ENCODE data around the gene RBFOX2. TPM values are rescaled to one million over a fixed set of nuclear protein-coding genes. Genes with fewer than 3 reads are reported as not detected.

The RBFOX2 gene
- total and polyA plus RNA-seq, 3 experiments from 2014 or later: 0.86 to 7.1 (median 6.1) TPM

DNA sequence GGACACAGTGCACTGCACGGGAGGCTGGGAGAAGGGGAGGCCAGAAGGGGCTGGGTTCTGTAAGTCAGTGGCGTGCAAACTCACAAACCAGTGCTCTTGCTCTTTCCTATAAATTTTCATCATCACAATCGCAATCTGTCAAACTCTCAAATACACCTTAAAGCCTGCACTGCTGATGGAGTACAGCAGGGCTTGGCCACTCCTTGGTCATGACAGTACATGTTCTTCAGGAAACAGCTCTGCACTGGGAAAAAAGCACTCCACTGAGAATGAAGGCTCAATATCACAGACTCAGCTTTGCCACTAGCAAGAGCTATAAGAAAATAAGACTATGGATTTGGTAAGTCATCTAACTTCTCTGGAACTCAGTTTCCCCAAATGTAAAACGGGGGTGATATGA, 111.0 kb downstream of the RBFOX2 start:
- Histone ChIP-seq H3K9me3 (ENCODE audit: low read length) (no peaks in the 10 kb centered on the region), H3K36me3 (ENCODE audit: insufficient read depth, low read length) (no peaks in the 10 kb centered on the region), H3K4me1 (ENCODE audit: insufficient read depth, low read length) (no peaks in the 10 kb centered on the region)

DNA sequence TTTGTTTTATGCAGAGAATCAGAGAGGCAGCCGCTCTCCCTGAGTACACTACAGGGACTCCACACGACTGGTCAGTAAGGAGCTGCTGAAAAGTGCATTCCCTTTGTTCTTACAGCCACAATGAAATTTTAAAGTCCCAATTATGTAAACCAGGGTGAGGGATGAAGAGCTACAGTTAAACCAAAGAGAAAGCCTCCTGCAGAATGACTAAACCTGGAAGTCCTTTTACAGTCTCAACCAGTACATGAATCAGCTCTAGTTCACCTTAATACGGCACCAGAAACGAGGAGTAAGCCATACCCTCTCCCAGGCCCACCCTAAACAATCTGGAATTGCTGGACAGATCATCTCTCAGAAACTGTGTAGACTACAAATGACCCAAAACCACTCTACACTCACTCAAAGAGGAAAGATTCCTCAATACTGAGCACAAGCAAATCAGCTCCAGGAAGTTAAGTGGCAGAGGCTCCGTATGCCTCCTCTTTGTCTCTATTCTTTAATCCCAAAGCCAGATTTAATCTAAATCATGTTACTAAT, 113.1 kb downstream of the RBFOX2 start:
- ChIA-PET CTCF (no interaction called here), POLR2A (no interaction called here)
- DNase-seq: no peak
- Mint-ChIP-seq H3K27ac (peak overlapping the region in 1 of 8 donors; percentile 4), H3K4me3 (no peak overlapping the region), H3K27me3 (peaks cover 2 to 27% of the 10 kb centered on the region in 2 donors), H3K36me3 (no peaks in the 10 kb centered on the region), H3K4me1 (peaks cover 0 to 8% (median 0%) of the 10 kb centered on the region in 3 donors), H3K9me3 (no peaks in the 10 kb centered on the region)
- no peaks in the 10 kb centered on the region for H3K4me1 ChIP-seq (ENCODE audit: insufficient read depth, low read length)
- no peaks in the 10 kb centered on the region for H3K9me3 ChIP-seq (ENCODE audit: low read length)
- H3K4me3 ChIP-seq (ENCODE audit: low read length): no peak overlapping the region
- H3K27ac ChIP-seq (ENCODE audit: low read depth, low read length): no peak overlapping the region
- no peaks in the 10 kb centered on the region for H3K27me3 ChIP-seq (ENCODE audit: insufficient read depth, low read length, poor library complexity, severe bottlenecking)
- no peaks in the 10 kb centered on the region for H3K36me3 ChIP-seq (ENCODE audit: insufficient read depth, low read length)

More for the DNA sequence above, 111.0 kb downstream of the RBFOX2 start:
- no peak overlapping the region for H3K4me3 ChIP-seq (ENCODE audit: low read length)
- Mint-ChIP-seq H3K4me3 (no peak overlapping the region), H3K27ac (no peak overlapping the region), H3K27me3 (peaks cover 2 to 27% of the 10 kb centered on the region in 2 donors), H3K36me3 (no peaks in the 10 kb centered on the region), H3K4me1 (peaks cover 0 to 8% (median 0%) of the 10 kb centered on the region in 3 donors), H3K9me3 (no peaks in the 10 kb centered on the region)
- POLR2A ChIA-PET: no interaction called here
- no peak overlapping the region for H3K27ac ChIP-seq (ENCODE audit: low read depth, low read length)
- no peak for DNase-seq
- H3K27me3 ChIP-seq (ENCODE audit: insufficient read depth, low read length, poor library complexity, severe bottlenecking): no peaks in the 10 kb centered on the region
- CTCF ChIA-PET: no interaction called here

DNA sequence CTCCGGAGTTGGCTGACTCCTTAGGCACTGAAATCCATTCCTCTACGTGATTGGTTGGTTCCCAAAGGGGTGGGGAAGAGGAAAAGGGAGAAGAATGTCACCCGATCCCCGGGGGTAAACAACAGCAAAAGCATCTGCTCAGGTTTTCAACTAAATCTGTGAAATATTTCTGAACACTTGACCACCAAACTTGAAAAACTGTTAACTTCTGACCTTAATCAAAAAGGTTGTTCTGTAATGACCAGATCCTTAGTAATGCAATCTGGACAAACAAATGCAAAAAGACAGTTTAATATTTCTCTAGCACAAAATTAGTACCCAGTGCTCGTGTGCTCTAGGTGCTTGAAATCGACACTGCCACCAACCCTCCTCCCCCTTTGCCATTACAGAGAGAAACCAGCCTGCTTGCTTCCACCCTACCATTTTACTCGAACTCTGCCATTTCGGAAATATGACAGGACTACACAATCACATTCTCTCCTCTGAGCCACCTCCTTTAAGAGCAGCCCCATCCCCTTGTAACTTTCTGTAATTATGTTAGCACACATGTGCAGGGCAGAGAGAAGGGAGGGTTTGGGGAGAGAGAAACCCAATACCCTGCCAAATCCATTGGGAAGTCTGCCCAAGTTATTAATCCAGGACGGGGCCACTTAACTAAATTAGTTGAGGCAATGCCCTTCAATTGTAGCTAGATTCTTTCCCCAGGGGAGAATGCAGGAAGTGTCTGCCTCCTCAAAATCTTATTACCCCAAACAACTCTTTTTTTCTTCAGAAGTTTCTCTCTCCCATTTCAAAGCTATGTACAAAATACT, 113.8 kb downstream of the RBFOX2 start:
- Mint-ChIP-seq H3K27ac (peak overlapping the region in 2 of 8 donors; percentile 35 to 38), H3K9me3 (no peaks in the 10 kb centered on the region), H3K4me3 (peak overlapping the region in 1 of 7 donors; percentile 11), H3K36me3 (no peaks in the 10 kb centered on the region), H3K27me3 (peaks cover 2 to 32% of the 10 kb centered on the region in 2 donors), H3K4me1 (peaks cover 0 to 8% (median 0%) of the 10 kb centered on the region in 3 donors)
- Histone ChIP-seq H3K36me3 (ENCODE audit: insufficient read depth, low read length) (no peaks in the 10 kb centered on the region), H3K4me3 (ENCODE audit: low read length) (no peak overlapping the region), H3K27me3 (ENCODE audit: insufficient read depth, low read length, poor library complexity, severe bottlenecking) (no peaks in the 10 kb centered on the region), H3K27ac (ENCODE audit: low read depth, low read length) (no peak overlapping the region), H3K4me1 (ENCODE audit: insufficient read depth, low read length) (no peaks in the 10 kb centered on the region), H3K9me3 (ENCODE audit: low read length) (no peaks in the 10 kb centered on the region)
- CTCF ChIA-PET: no interaction called here
- POLR2A ChIA-PET: no interaction called here
- no peak for DNase-seq

- Histone ChIP-seq H3K4me3 (ENCODE audit: low read length) (no peak overlapping the region), H3K36me3 (ENCODE audit: insufficient read depth, low read length) (no peaks in the 10 kb centered on the region), H3K27ac (ENCODE audit: low read depth, low read length) (no peak overlapping the region), H3K4me1 (ENCODE audit: insufficient read depth, low read length) (no peaks in the 10 kb centered on the region), H3K27me3 (ENCODE audit: insufficient read depth, low read length, poor library complexity, severe bottlenecking) (no peaks in the 10 kb centered on the region), H3K9me3 (ENCODE audit: low read length) (no peaks in the 10 kb centered on the region)
- Mint-ChIP-seq H3K9me3 (no peaks in the 10 kb centered on the region), H3K27me3 (peaks cover 2 to 32% of the 10 kb centered on the region in 2 donors), H3K4me3 (peak overlapping the region in 1 of 7 donors; percentile 1), H3K4me1 (peaks cover 0 to 8% (median 0%) of the 10 kb centered on the region in 3 donors), H3K27ac (peak overlapping the region in 1 of 8 donors; percentile 35), H3K36me3 (no peaks in the 10 kb centered on the region)
- ChIA-PET CTCF (no interaction called here), POLR2A (no interaction called here)
- no peak for DNase-seq
These were observed 114.3 kb downstream of the RBFOX2 start for GRCh38 chr22:35914357-35914664.

GRCh38 chr22:35913925-35914324, 114.7 kb downstream of the RBFOX2 start:
- Mint-ChIP-seq H3K4me3 (no peak overlapping the region), H3K4me1 (peaks cover 0 to 8% (median 0%) of the 10 kb centered on the region in 3 donors), H3K27ac (no peak overlapping the region), H3K9me3 (no peaks in the 10 kb centered on the region), H3K27me3 (peaks cover 2 to 32% of the 10 kb centered on the region in 2 donors), H3K36me3 (no peaks in the 10 kb centered on the region)
- no peak overlapping the region for H3K27ac ChIP-seq (ENCODE audit: low read depth, low read length)
- H3K4me1 ChIP-seq (ENCODE audit: insufficient read depth, low read length): no peaks in the 10 kb centered on the region
- H3K4me3 ChIP-seq (ENCODE audit: low read length): no peak overlapping the region
- no peak for DNase-seq
- H3K36me3 ChIP-seq (ENCODE audit: insufficient read depth, low read length): no peaks in the 10 kb centered on the region
- POLR2A ChIA-PET: no interaction called here
- CTCF ChIA-PET: no interaction called here
- H3K27me3 ChIP-seq (ENCODE audit: insufficient read depth, low read length, poor library complexity, severe bottlenecking): no peaks in the 10 kb centered on the region
- no peaks in the 10 kb centered on the region for H3K9me3 ChIP-seq (ENCODE audit: low read length)

GRCh38 chr22:35912658-35913057, 116.0 kb downstream of the RBFOX2 start:
- no peak overlapping the region for H3K4me3 ChIP-seq (ENCODE audit: low read length)
- peaks cover 0 to 8% (median 0%) of the 10 kb centered on the region in 3 donors for H3K4me1 Mint-ChIP-seq
- no peaks in the 10 kb centered on the region for H3K9me3 ChIP-seq (ENCODE audit: low read length)
- H3K36me3 ChIP-seq (ENCODE audit: insufficient read depth, low read length): no peaks in the 10 kb centered on the region
- CTCF ChIA-PET: no interaction called here
- H3K4me3 Mint-ChIP-seq: no peak overlapping the region
- no peak overlapping the region for H3K27ac Mint-ChIP-seq
- H3K27me3 Mint-ChIP-seq: peaks cover 2 to 32% of the 10 kb centered on the region in 2 donors
- no peaks in the 10 kb centered on the region for H3K27me3 ChIP-seq (ENCODE audit: insufficient read depth, low read length, poor library complexity, severe bottlenecking)
- H3K9me3 Mint-ChIP-seq: no peaks in the 10 kb centered on the region
- H3K27ac ChIP-seq (ENCODE audit: low read depth, low read length): no peak overlapping the region
- DNase-seq: no peak
- H3K36me3 Mint-ChIP-seq: no peaks in the 10 kb centered on the region
- no peaks in the 10 kb centered on the region for H3K4me1 ChIP-seq (ENCODE audit: insufficient read depth, low read length)
- POLR2A ChIA-PET: interaction anchor here (0.5 to 0.6 kb wide), 2 partner anchors 32 to 640 kb away, joined by 3 to 4 read pairs; no protein-coding TSS in a partner anchor

- H3K9me3 ChIP-seq (ENCODE audit: low read length): no peaks in the 10 kb centered on the region
- no peak overlapping the region for H3K4me3 ChIP-seq (ENCODE audit: low read length)
- CTCF ChIA-PET: no interaction called here
- no peaks in the 10 kb centered on the region for H3K4me1 ChIP-seq (ENCODE audit: insufficient read depth, low read length)
- Mint-ChIP-seq H3K4me3 (no peak overlapping the region), H3K4me1 (peaks cover 0 to 8% (median 0%) of the 10 kb centered on the region in 3 donors), H3K9me3 (no peaks in the 10 kb centered on the region), H3K27ac (no peak overlapping the region), H3K36me3 (no peaks in the 10 kb centered on the region), H3K27me3 (peaks cover 2 to 32% of the 10 kb centered on the region in 2 donors)
- POLR2A ChIA-PET: no interaction called here
- no peak for DNase-seq
- H3K36me3 ChIP-seq (ENCODE audit: insufficient read depth, low read length): no peaks in the 10 kb centered on the region
- H3K27ac ChIP-seq (ENCODE audit: low read depth, low read length): no peak overlapping the region
- H3K27me3 ChIP-seq (ENCODE audit: insufficient read depth, low read length, poor library complexity, severe bottlenecking): no peaks in the 10 kb centered on the region
These were observed 116.7 kb downstream of the RBFOX2 start for GRCh38 chr22:35911877-35912276.

- Histone ChIP-seq H3K9me3 (ENCODE audit: low read length) (no peaks in the 10 kb centered on the region), H3K27ac (ENCODE audit: low read depth, low read length) (no peak overlapping the region), H3K4me1 (ENCODE audit: insufficient read depth, low read length) (no peaks in the 10 kb centered on the region), H3K36me3 (ENCODE audit: insufficient read depth, low read length) (no peaks in the 10 kb centered on the region), H3K4me3 (ENCODE audit: low read length) (no peak overlapping the region), H3K27me3 (ENCODE audit: insufficient read depth, low read length, poor library complexity, severe bottlenecking) (no peaks in the 10 kb centered on the region)
- H3K27me3 Mint-ChIP-seq: peaks cover 2 to 32% of the 10 kb centered on the region in 2 donors
- no peaks in the 10 kb centered on the region for H3K36me3 Mint-ChIP-seq
- CTCF ChIA-PET: no interaction called here
- POLR2A ChIA-PET: no interaction called here
- H3K9me3 Mint-ChIP-seq: no peaks in the 10 kb centered on the region
- H3K4me1 Mint-ChIP-seq: peaks cover 0 to 8% (median 0%) of the 10 kb centered on the region in 3 donors
- DNase-seq: no peak
- no peak overlapping the region for H3K27ac Mint-ChIP-seq
- no peak overlapping the region for H3K4me3 Mint-ChIP-seq
These were observed 117.7 kb downstream of the RBFOX2 start for GRCh38 chr22:35910926-35911325.
